NCI-H2196 treated with DMSO at 0.1 percent for 48 hours (cell line): ENCODE data around the gene AQP5.

Experiments used
- DNase-seq: peaks from one replicate; lab custom pipeline; 2025; ENCODE audit not compliant: unreplicated experiment; lab: John Stamatoyannopoulos, UW

The AQP5 gene

DNA sequence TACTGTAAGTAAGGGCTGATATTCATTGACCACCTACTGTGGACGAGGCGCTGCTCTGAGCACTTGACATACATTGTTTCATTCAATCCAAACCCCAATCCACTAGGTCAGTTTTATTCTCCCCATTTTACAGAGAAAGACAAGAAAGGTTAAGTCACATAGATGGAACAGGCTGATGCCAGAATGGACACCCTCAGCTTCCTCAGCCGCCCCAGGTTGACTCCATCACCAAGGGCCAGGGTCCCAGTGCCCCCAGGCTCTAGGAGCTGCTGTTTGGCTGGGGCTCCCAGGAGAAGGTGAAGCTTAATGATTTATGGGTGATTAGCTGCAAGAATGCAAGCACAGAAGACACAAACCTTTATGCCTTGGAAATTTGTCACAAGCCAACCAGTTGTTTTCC lies 11.8 kb upstream of the AQP5 start:
- DNase-seq: no peak

DNA sequence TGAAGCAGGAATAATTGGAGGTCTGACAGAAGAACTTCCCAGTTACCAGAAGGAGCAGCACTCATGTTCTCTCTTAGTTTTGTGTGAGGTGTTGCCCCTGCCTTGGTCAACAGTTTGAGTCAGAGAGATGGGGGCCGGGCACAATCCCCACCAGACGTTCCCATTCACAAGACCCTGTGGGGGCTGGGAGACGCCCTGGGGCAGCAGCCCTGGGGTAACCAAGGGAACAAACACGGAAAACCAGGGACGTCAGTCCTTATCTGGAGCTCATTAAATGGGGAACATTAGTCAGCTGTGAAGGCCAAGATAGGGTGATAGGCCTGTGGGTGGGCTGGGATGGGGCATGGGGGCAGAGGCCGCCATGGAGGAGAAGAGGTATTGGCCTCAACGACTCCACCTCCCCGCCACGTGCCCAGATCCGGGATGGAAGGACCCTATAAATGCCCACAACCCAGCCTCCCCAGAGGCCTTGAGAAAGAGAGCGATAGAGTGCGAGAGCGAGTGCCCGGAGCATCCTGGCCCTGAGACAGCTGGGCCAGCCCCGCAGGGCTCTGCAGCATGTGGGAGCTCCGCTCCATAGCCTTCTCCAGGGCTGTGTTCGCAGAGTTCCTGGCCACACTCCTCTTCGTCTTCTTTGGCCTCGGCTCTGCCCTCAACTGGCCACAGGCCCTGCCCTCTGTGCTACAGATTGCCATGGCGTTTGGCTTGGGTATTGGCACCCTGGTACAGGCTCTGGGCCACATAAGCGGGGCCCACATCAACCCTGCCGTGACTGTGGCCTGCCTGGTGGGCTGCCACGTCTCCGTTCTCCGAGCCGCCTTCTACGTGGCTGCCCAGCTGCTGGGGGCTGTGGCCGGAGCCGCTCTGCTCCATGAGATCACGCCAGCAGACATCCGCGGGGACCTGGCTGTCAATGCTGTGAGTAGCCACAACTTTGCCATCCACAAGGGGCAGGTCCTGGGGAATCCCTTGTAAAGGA lies 11.1 kb upstream of the AQP5 start, which contains the start of gene AQP2:
TSS of gene AQP2 (plus strand) at position 465 of the 979 bp plus-strand sequence. CDS start at position 559, 94 bp downstream.
- no peak for DNase-seq

DNA sequence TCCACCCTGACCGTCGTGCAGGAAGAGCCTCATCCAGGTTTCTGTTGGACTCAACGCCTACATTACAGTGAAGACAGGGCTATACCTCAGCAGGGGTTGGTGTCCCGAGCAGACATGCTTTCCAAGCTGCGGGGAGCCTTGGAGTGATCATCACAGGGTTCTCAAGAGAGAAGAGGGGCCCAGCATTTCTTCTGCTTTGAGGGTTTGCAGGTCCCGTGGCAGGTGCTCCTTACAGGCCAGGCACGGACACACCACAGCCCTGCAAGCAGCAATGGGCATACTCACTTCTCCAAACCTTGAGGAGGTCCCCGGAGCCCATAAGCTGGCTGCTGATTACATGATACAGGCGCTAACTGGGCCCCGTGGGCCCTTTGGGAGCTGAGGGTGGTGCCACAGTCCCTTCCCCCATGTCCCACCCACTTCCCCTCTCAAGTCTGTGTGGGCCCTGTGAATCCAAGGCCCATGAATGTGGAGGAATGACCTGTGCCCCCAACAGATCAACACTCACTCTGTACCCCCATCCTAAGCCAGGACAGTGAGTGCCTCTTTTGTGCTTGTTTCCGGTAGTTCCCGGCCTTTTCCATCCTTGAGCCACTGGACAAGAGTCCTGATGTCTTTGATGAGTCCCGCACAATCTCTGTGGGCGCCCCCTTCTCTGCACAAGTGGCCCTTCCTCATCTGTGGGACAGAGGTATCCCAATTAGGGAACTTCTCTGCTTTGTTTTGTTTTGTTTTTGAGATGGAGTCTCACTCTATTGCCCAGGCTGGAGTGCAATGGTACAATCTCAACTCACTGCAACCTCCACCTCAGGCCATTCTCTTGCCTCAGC lies 10.0 kb upstream of the AQP5 start:
- no peak for DNase-seq

DNA sequence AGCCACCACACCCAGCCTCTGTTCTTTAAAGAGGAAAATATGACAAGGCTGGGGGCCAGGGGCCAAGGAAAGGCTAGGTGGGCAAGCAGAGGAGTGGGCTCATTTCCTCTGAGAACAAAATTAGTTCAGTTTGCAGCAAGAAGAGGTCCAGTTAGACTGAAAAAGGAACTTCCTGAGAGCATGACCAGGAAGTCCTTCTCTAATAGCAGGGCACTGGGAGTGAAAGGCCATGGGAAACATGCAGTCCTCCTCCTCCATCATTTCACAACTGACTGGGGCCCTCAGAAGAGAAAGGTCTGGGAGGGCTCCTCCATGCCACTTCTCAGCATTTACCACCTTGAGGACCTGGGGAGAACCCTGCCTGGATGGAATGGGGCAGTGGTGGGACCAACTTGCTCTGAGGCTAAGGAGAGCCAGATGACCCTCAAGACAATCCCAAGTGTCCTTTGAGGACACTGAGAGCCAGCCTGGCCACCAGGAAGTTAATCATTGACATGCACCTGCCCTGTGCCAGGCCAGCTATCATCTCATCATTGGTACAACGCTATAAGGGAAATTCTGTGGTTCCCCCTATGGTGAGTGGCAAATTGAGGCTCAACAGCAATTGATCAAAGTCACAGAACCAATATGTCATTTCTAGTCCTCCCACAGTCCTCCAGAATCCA lies 9.1 kb upstream of the AQP5 start:
- DNase-seq: no peak

DNA sequence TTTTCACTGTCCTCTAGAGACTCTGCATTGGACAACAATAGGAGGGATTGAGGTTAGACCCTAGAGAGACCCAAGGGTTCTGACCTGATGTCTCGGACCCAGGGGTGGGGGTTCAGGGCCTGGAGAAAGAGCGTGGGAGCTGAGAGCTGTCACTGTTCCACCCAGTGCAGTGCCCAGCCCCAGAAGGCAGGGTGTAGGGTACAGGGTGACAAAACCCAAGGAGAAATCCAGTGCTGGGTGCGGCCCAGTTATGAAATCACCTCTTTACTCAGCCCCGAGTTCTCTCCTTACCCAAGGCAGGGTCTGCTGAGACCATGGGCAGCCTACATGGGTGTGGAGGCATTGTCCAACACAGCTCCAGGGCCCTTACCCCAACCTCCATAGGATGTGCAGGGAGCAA lies 8.5 kb upstream of the AQP5 start:
- DNase-seq: no peak

DNA sequence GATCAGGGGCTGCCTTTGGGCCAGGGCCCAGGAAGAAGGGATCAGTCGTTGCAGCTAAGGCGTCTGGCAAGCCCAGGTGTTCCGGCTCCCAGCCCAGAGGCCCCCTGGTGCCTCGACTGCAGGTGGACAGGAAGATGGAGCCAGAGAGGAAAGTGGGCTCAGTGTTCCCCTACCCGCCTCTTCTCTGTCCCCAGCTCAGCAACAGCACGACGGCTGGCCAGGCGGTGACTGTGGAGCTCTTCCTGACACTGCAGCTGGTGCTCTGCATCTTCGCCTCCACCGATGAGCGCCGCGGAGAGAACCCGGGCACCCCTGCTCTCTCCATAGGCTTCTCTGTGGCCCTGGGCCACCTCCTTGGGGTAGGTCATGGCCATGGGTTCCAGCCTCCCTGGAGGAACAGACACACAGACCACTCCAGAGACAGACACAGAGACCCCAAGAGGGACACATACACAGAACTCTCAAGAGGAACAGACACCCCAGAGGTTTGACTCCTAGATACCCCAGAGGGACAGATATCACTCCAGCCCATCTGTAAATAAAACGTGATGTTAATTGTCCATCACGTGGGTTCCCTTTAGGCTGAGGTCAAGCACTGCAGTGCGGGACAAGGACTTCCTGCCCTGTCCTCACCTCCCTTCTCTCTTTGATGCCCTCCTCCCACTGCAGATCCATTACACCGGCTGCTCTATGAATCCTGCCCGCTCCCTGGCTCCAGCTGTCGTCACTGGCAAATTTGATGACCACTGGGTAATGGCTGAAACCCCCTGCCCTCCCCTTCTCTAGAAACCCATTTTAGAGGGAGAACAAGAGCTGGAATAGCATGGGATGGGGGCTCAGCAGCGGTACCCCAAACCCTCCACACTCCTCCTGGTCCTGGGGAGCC lies 7.5 kb upstream of the AQP5 start:
- DNase-seq: no peak

DNA sequence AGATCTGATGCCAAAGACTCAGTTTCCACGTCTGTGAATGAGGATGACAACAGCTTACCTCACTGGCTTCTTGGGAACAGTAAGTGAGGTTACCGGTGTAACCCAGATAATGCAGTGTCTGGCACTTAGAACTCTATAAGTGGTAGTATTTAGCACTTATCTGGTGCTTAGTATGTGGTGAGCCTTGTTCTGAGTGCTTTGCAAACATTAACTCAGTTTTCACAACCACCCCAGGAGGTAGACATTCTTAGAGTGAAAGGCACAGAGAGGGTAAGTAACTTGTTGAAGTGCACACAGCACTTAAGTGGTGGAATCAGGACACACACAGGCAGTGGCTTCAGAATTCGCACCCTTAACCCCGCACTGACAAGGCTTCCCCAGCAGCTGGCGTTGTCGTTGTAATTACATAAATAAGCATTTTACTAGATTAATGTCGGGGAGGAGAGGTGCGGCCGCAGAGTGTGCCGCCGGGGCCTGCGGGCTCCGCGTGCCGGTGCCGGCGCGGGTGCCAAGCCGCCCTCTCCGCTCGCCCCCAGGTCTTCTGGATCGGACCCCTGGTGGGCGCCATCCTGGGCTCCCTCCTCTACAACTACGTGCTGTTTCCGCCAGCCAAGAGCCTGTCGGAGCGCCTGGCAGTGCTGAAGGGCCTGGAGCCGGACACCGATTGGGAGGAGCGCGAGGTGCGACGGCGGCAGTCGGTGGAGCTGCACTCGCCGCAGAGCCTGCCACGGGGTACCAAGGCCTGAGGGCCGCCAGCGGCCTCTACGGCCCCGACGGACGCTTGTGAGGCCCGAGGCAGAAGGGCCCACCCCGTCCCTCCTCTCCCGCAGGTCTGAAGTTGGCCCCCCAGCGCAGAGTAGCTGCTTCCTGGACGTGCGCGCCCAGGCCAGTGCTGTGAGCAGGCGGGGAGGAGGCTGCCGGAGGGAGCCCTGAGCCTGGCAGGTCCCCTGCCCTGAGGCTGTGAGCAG lies 6.5 kb upstream of the AQP5 start:
- DNase-seq: no peak

DNA sequence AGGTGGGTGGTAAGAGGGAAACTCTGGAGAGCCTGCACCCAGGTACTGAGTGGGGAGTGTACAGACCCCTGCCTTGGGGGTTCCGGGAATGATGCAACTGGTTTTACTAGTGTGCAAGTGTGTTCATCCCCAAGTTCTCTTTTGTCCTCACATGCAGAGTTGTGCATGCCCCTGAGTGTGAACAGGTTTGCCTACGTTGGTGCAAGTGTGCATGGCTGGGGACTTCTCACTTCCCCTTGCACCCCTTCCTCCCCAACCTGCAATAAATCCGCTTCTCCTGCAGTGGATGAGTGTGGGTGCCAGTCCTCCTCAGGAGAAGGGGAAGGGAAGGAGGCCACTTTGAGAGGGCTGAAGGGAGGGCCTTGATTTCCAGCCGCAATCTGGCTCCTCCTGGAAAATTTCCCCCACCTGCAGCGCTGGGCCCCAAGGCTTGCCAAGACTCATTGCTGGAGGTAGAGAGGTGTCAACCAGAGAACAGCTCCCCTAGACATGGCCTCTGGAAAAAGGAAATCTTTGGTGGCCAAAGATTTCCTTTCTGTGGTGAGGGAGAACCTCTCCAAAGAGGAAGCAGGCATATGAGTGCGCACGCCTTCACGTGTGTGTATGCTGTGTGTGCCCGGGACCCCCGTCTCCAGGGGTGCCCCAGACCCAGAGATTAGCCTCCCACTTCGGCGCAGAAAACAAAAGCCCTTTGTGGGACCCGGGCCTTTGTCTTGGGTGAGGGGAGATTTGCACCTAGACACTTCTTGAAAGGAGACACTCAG lies 5.6 kb upstream of the AQP5 start:
- no peak for DNase-seq

DNA sequence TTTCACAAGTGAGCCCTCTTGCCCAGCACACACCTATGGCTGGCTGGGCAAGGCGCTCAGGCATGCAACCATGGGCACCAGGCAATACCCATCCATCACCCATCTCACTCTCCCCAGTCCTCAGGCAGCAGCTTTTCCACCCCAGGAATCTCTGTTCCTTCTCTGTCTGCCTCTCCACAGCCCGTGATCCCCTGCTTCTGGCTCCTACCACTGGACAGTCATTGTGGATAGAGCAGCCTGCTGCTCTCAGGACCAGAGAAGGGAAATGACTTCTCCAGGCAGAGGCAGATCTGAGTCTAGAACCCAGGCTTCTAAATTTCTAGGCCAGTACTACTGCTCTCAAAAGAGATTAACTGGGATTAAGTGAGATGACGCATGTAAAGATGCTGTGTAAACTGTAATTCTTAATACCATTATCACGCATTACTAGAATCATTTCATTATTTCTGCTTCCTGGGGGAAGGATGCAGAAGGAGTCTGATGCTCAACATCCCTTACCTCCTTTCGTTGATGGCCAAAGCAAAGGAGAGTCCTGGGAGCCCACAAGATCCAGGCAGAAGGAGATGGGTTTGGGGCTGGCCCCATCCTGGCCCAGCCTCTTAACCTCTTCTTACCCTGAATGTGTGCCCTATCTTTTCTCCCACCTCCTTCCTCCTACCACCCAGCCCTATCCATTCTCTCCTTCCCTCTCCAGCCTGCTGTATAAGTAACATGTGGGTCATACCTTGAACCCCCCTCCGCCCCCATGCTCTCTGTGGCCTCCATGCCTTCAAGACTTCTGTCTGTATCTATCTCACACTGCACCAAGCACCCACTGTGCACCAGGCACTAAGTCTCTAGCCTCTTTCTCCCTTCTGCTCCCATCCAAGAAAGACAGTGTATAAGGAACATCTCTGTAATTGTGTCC lies 4.8 kb upstream of the AQP5 start:
- DNase-seq: no peak

DNA sequence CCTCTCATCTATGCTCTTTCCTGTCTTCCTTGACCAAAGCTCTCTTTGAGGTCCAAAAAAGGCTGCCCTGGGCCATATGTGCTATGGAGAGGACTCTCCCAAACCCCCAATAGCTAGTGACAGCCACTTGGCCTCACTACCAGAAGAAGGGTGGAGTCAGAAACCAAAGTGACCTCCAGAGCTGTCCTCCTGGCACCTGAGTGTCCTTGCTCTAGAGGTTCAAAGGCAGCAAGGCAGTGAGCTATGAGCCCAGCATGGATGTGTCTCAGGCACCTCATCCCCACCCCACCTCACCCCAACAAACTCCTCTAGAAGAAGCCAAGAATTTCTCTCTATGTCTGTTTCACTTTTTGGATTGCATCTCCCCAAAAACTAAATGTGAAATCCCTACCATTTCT lies 4.1 kb upstream of the AQP5 start:
- DNase-seq: no peak

DNA sequence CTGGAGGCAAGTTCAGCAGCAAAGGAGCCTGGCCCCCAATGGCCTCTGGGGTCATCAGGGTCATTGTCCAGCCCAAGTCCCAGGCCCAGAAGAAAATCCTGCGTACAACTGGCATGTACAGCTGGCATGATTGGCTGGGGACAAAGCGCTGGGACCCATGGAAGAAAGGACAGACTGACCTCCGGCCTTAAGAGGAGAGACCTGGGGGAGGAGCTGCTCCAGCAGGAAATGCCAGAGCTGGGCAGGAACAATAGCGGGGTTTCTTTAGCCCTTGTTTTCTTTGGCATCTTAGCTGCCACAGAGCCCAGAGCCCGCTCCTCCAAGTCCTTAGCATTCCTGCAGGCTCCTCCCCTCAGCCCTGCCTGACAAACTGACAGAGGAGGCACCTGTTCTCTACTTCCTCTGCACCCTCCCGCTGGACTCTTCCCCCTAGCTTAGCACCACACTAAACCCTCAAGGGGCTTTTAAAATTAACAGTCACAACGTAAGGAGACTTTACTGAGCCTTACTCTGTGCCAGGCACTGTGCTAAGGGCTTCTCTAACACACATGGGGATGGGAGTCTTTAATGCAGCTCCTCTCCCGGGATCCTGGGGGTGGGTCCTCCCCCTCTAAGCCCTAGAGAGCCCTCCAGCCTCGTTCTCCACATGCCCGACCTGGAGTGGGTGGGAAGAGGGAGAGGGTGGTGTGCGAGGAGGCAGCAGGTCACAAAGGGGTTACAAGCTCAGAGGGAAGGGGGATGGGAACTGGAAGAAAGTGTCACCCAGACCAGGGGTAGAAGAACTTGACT lies 1.8 kb upstream of the AQP5 start:
- peak; percentile 33 for DNase-seq

DNA sequence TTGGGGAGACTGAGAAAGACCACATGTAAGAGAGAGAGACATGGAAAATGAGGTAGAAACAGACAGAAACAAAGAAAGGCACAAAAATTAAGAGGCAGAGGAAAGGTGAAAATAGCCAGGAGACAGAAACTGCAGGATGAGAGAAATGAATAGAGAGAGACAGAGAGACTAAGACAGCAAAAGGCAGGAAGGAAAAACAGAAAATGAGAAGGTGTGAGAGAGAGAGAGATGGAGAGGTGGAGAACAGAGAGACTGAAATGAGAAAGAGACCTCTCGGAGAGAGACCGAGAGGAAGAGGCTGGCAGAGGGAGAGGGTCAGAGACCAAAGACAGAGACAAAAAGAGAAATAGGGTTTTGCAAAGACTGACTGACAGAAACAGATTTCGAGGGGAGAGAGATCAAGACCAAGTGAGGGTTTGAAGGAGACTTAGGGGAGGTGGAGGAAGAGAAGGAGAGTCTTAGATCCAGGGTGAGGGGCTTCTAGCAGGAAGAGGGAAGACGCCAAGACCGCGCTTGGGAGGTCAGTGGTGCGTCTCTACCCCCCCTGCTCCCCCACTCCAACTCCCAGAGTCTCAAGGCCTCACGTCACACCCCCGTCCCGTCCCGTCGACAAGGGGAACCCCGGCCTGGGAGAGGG lies 1.1 kb upstream of the AQP5 start:
- DNase-seq: no peak

DNA sequence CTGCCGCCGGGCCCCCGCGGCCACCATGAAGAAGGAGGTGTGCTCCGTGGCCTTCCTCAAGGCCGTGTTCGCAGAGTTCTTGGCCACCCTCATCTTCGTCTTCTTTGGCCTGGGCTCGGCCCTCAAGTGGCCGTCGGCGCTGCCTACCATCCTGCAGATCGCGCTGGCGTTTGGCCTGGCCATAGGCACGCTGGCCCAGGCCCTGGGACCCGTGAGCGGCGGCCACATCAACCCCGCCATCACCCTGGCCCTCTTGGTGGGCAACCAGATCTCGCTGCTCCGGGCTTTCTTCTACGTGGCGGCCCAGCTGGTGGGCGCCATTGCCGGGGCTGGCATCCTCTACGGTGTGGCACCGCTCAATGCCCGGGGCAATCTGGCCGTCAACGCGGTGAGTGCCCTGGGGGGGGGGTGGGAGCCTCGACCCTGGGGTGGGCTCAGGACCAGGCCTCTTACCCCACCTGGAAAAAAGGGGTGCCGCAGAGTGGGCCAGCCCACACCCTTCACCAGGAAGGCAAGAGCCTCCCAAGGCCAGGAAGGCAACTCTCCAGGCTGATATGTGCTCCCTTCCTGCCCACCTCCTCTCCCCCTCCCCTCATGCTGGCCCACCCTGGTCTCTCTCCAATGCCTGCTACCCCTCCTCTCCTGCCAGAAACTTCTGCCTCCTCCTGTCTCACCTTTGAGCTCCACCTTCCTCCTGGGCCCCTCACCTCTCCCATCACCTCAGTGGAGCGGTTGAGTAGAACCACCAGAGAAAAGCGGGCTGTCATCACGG lies 507 bp downstream of the AQP5 start:
- DNase-seq: no peak

DNA sequence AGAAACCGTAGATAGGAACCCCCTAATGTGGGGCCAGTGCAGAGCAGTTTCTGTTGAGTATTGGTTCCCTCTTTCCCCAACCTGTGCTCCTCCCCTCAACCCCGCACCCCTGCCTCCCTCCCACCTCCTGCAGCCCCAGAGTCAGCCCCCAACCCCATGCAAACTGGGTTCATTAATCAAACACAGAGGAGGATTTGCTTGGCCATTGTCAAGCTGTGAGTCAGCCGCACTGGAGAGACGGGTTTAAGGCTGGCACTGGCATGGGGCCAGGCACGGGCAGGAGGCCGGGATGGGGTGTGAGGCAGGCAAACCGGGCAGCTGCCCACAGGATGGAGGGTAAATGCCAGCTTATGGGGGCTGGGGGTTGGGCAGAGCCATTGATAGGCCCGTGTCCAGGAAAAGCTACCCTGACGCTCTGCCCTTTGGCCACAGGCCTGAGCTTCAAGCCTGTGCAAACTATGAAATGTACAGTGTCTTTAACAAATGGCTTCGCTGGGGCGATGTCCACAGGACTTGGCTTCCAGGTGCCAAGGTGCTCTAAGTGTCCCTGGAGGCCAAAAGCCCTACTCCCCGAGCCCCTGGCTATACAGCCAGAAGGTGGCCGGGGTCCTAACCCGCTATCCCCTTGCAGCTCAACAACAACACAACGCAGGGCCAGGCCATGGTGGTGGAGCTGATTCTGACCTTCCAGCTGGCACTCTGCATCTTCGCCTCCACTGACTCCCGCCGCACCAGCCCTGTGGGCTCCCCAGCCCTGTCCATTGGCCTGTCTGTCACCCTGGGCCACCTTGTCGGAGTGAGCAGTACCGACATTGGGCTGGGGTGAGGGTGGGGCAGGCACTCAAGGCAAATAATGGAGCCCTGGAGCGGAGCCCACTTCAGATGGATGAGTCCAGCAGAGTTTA lies 1.4 kb downstream of the AQP5 start:
- DNase-seq: peak; percentile 94
